ENCODE results near the gene WTAP. TPM values are rescaled to one million over a fixed set of nuclear protein-coding genes. Genes with fewer than 3 reads are reported as not detected.
"Not testable (repeated sequence)": the region's sequence is repeated elsewhere in the genome, so short reads cannot be mapped to it uniquely, and the experiment has no call there.

The WTAP gene
- total RNA-seq (2014; rRNA removed; shearing (Covaris generic)): 92.3 and 93.5 TPM in 2 replicates

DNA sequence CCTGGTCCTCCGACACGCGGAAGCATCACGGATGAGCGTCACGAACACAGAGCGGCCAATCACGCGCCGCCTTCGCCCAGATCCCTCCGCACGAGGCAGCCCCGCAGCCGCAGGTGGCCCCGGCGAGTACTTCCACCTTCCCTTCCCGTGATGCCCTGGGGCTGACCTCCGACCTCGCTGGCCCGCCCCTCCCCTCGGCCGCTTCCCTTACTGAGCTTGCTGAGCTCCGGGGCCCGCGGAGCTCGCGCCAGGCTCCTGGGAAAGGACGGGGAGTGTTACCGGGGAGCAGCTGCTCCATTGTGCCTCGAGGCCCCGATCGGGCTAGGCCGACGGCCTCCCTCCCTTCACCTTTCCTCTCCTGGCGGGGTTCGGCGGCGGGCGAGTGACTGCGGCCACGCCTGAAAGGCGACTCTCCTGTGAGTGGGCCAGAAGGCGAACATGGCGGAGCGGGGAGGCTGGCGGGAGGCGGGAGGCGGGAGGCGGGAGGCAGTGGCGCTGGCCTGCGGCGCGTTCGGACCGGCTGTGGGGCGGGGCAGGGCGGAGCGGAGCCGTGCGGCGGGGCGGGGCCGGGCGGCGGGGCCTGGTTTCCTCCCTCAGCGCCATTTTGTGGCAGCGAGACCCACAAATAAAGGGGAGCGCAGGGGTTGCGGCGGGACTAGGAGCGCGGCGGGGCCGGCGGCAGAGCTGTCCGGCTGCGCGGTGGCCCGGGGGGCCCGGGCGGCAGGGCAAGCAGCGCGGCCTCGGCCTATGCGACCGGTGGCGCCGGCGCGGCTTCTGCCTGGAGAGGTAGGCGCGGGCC is at the start of gene WTAP:
Gene WTAP, plus strand, starts transcription at position 589 of the 799 bp plus-strand sequence. CDS start 8,760 bp downstream, outside the sequence.
- peak; percentile 92 for DNase-seq (ENCODE audit: low read depth)

DNA sequence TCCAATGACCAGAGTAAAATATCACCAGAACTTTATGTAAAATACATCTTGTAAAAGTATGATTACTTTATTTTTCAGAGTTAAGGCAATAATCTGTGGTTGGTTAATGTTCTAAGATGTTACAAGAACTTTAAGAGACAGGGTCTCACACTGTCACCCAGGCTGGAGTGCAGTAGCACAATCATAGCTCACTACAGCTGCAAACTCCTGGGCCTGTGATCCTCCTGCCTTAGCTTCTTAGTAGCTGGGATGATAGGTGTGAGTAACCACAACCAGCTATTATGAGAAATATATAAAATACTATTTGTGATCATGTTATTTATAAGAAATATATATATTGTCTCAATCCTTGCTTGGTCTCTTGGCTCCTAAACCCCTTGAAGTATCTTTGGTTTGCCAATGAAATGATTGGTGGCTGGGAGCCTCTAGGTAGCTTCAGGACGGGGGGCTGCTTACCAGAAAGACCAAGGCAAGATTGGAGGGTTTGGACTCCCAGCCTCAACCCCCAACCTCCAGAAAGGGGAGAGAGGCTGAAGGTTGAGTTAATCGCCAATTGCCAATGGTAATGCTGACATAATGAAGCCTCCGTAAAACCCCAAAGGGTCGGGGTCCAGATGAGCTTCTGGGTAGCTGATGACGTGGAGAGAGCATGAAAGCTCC is 49.7 kb upstream of the WTAP start:
- no peak for DNase-seq (ENCODE audit: low read depth)

DNA sequence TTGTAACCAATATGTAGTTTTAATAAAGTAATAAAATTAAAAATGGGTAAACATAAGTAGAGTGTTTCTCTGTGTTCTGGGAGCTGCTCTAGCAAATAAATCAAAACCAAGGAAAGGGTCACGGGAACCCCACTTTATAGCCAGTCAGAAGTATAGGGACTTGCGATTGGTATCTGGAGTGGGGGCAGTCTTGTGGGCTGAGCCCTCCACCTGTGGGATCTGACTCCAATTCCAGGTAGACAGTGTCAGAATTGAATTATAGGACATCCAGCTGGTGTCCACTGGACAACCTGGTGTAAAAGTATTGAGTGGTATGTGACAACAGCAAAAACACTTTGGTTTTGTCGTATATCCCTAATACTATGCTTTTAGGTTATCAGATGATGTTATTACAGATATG is 48.7 kb upstream of the WTAP start:
- DNase-seq (ENCODE audit: low read depth): no peak

DNA sequence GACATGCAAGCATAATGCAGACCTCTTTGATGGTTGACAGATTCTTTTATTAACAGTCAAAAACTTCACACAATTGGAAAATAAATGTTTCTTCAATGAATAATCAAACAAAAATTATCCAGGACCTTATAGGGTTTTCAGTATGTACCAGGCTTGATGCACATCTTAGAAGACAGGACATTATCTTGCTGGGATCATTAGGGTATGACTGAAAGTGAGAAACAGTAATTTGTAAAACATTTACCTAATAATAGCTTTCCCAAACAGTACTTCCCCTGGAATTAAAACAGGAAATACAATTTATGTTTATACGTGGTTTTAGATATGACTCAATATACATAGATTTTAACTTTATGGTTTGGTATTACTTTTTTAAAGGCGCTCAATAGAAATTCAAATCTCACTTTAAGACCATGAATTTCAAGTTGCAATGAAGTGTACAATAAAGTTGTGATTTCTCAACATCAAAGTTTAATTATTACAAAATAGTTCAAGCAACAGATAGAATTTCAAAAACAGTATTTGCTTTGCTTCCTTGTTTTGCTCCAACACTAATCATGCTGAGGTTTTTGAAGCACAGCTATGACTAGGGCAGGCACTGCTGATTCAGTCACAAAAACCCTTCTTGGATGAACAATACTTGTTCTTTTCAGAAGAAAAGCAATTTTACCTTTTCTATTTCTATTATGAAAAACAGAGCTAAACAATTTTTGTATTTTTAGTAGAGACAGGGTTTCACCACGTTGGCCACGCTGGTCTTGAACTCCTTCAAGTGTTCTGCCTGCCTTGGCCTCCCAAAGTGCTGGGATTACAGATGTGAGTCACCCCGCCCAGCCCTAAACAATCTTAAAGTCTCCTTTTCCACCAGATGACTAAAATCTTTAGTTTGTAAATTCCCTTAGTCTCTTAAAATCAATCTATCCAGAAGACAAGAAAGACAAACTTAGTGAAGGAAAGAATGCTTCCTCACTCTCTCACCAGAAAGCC is 47.9 kb upstream of the WTAP start:
- no peak for DNase-seq (ENCODE audit: low read depth)

DNA sequence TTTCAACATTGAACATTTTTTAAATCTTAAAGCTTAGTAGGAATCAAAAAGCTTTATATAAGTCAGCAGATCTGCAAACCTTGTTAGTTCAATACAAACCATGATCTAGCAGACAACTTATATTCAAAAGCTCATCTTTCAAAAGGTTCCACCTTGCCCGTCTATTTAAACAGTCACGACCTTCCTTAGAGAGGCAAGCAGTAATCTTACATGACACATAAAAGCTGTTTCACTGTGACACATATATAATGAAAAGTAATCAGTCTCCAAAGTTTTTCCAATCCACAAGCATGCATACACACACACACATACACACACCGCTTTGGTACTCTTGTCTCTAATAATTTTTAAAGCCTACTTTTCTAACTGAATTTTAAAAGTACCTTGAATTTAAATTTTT is 47.2 kb upstream of the WTAP start:
- DNase-seq (ENCODE audit: low read depth): no peak

DNA sequence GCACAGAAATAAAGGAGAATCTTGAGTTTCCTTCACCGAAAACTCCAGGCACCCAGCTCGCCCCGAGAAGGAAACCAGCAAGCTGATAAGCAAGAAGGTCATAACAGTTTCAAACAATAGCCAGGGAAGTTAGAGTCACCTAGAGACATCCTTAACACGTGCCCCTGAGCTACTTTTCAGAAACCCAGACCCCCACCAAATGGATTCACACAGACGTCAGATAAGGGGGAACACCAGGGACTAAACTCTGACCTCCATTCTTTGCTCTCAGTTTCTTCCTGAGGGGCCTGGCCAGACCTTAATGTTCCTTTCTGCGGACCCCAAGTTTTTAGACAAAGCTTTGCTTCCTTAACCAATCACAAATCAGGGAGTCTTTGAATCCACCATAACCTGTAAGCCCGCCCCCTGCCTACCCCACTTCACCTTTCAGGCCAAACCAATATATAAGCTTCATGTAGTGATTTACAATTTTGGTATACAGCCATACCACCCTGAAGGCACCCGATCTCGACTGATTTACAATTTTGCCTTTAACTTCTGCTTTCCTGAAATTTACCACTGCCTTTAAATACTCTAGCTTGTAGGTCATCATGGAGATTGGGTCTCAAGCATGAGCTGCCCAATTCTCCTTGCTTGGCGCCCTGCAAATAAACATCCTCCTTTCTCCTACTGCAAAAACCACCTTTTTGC is 46.0 kb upstream of the WTAP start:
- DNase-seq (ENCODE audit: low read depth): no peak

DNA sequence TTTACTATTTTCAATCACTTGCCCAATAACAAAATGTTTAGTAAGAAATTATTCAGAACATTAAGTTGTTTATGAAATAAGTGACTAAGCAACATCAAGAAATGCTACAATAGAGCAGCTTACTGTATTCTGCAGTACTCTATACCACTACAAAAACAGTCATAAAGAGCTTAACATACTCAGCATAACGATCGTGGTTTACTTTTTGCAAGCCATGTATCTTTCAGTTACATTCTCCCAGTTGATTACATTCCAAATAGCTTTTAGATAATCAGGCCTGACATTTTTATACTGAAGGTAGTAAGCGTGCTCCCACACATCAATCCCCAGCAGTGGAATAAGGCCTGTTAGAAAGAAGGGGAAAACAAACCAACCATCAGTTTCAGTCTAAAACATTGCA is 45.0 kb upstream of the WTAP start:
- DNase-seq (ENCODE audit: low read depth): no peak

DNA sequence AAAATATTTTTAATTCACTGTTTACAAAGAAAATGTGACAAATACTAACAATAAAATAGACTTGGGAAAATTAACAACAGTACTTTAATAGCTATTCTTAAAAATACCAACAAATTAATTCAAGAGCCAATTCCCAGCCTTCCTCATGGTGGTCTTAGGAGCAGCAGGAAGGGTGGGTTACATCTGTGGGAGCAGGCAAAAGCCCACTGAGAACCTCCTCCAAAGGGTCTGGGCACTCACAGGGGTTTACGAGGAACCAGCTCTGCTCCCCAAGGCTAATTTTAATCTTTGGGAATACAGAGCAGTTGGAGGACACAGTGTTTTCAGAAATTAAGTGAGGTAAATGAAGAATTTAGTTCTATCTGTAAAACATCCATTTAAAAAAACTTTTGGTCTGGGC is 44.5 kb upstream of the WTAP start:
- DNase-seq (ENCODE audit: low read depth): no peak

DNA sequence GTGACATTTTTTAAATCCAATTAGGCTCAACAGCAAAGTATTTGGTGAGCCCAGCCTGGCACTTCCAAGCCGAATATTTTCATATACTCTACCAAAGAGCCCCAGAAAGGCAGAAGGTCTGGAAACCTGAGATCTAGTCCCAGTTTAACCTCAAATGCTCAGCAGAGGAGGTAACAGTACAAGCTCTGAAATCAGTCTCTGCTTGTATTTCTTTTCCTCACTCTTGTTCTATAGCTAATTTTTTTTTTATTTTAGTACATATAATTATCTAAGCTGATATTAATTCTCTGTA is 43.3 kb upstream of the WTAP start:
- DNase-seq (ENCODE audit: low read depth): no peak

DNA sequence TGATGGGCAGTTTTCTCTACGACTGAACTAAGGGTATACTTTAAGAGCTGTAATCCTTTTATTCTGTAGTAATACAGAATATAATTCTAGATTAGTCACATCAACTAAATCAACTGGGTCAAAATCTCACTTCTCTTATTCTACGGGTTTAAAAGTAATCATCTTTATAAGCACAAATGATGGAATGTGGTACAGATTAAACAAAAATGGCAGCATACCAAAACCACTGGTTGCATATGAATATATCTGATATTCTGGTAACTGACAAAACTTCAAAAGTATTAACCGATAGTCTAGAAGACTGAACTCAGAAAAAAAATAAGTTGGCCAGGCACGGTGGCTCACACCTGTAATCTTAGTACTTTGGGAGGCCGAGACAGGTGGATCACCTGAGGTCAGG is 41.3 kb upstream of the WTAP start:
- DNase-seq (ENCODE audit: low read depth): no peak

DNA sequence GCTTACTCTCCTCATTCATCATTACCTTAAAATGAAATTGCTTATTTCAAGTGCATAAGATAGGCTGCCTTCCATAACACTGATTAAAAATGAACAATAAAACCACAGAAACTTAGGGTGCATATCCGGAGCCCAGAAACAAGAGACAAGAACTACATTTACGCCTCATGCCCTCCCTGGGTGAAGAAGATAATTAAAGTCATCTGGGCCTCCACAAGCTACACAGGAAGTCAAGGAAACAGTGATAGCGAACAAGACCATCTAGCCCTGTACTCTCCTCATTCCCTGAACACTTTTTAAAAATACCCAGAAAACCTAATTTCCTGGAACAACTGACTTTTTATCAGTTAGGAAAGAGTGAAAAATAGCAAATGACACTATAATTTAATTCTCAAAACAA is 40.6 kb upstream of the WTAP start:
- no peak for DNase-seq (ENCODE audit: low read depth)

DNA sequence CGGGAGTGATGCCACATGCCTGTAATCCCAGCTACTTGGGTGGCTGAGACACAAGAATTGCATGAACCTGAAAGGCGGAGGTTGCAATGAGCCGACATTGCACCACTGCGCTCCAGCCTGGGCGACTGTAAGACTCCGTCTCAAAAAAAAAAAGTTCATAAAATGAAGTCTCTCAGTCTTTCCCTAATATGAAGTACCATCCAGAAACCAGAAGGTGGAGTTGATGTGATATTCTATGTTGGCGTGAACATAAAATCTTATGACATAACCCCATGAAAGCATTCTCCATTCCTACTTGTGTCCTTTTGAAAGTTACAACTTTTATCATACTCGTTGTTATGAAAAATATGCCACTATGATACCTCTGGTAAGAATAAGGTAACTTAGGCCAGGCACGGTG is 40.0 kb upstream of the WTAP start:
- DNase-seq (ENCODE audit: low read depth): no peak

DNA sequence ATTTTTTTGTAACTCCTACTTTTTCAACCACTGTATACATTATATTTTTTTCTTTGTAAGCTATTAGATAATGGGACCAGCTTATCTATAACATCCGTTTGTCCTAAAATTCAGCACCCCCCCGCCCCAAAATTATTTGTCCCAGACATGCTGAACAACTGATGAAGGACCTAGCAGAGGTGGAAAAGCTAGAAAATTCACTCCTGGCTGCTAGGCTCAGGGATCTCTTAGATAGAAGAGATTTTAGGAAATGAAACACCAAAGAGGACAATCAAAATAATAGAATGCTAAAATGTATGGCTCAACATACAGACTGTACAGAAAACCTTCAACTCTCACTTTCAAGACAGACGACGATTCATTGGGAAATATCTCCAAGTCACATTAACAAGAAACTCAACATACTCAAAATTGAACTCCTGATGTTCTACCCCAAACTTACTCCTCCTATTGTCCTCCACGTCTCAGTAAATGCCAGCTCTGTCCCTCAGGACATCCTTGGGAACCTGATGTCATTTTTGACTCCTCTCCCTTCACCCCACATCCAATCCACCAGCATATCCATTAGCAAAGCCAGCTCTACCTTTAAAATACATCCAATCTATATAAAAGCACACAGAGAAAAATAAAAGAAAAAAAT is 38.9 kb upstream of the WTAP start:
- no peak for DNase-seq (ENCODE audit: low read depth)

DNA sequence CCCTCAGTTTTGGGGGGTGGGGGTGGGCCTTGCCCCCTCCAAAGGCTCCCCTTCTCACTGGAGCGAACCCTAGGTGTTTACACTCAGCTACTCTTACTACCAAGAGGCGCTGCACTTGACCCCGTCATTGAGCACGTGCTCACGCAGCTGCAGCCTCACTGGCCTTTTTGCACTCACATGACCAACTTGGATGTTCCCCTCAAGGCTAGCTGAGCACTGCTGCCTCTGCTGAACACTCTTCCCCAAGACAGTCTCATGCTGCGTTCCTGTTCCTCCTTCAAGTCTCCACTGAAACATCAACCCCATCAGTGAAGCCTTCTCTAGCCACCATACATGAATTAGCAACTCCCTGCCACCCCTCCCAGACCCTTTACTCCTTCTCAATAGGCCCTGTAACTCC is 38.3 kb upstream of the WTAP start:
- no peak for DNase-seq (ENCODE audit: low read depth)

DNA sequence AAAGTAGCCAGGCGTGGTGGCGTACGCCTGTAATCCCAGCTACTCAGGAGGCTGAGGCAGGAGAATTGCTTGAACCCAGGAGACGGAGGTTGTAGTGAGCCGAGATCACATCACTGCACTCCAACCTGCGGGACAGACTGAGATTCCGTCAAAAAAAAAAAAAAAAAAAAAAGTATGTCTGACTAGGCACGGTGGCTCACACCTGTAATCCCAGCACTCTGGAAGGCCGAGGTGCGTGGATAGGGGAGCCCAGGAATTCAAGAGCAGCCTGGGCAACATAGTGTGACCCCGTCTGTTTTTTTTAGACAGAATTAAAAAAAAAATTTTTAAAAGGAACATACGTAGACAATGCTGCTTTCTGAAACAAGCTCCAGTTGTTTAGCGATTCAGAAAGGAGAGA is 37.2 kb upstream of the WTAP start:
- not testable (repeated sequence) for DNase-seq (ENCODE audit: low read depth)

DNA sequence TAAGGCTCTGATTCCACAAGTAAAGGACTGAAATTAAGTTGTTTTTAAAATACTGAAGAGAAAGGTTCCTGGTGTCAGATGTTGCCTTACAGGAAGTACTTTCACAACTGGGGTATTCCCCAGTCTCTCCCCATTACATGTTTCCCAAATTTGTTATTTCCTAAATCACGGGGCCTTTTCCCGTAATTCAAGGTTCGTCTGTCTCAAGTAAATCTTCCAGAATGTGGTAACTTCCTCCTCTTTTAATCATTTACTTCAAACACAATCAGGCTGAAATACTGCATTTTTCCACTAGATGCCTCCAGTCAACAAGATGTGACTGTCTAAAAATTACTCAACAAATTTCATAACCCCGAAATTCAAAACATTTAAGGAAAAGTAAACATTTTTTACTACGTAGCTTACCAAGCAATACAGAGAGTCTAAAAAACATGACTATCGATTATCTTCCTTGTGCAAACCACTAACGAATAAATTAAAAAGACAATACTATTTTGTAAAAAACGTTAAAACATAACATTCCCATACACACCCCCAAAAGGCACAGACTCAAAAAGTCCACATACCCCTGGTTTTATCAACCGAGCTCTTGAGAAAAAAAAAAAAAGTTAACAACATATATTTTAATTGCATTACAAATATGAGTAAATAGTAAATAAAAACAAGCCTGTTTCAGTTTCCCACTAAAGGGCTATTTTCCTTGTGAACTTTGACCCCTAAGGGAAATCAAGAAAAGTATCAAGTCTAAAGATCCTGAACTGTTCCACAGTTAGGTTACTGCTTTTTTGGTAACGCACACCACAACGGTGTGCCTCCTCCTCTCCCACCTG is 36.0 kb upstream of the WTAP start:
- peak; percentile 75 for DNase-seq (ENCODE audit: low read depth)

DNA sequence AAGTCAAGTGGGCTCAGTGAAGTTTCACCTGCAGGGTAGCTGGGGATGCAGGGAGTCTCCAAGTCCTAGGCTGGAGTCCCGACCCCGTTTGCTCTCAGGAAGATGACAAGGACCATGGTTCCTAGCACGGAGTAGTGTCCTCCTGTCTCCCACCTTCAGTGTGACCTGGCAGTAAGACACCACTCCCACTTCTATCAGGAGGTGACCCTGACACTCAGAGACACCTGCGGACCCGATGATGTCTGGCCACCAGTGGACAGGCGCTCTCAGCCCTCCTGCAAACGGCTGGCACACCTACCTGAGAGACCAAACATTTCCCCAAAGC is 35.4 kb upstream of the WTAP start:
- no peak for DNase-seq (ENCODE audit: low read depth)

DNA sequence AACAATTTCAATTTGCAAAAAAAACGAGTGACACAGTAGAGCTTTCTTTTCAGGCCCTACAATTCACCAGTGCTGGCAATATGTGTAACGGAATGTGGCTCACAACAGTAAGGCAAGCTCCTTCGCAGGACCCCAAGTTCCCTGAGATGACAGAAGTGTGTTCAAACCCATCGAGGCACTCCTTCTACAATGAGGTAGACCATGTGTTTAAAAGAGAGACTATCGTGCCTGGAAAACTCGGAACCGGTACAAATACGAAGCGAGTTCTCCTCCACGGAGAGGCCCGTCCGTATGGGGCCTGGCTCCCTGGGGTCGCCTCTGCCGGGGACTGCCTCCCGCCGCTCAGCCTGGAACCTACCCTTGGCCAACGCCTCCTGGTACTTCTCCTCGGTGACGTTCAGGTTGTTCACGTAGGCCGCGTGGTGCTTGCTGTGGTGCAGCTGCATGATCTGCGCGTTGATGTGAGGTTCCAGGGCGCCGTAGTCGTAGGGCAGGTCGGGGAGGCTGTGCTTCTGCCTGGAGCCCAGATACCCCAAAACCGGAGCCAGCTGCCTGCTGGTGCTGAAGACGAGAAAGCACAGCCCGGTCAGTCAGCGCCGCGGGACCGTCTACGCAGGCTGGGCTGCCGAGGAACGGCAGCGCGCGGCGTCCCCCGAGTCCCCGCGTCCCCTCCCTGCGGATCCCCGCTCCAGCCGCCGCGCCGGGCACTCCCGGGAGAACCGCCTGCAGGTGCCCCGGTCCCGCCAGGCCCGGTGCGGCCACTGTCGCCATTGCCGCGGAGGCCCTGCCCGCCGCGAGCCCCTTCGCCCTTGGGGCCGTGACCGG is 34.8 kb upstream of the WTAP start:
- DNase-seq (ENCODE audit: low read depth): peak; percentile 31

DNA sequence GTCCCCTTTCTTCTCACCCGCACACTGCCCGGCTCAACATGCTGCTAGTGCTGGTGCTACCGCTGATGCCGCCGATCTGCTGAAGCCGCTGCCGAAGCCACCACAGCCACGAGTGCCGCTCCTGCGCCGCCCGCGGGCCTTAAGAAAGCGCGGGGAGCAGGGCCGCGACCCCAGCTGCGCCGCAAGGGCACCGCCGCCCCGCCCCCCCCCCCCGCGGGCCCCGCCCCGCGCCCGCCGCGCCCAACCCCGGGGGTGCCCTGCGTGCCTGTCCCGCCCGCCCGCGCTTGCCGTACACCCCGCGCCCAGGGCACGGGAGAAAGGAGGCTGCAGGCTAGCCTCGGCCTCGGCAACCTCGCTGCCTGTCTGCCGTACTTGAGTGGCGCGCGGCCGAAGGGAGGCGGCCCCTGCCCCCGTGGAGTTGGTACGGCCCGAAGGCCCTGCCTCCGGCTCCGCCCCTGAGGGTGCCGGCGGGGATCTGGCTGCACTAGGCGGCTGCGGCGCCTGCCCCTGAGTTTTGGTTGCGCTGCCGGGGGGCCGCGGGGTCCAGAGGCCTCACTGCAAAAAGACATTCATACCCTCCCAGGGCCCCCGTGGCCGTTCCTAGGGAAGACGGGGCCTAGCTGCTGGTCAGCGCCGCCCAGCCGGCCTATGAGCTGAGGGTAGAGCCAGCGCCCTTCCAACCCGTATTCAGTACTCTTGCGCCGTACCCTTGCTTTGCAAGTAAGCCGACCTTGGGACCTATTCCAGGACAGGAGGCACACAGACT is 34.0 kb upstream of the WTAP start, which contains the start of gene SOD2:
Gene SOD2, minus strand, starts transcription at position 114 of the 766 bp plus-strand sequence. Its CDS starts 74 bp downstream, at position 40.
- peak; percentile 86 for DNase-seq (ENCODE audit: low read depth)
